Naive thymus-derived CD8-positive, alpha-beta T cell (primary cell): ENCODE data around the gene C11orf68. TPM values are rescaled to one million over a fixed set of nuclear protein-coding genes. Genes with fewer than 3 reads are reported as not detected.

Source experiments
- ATAC-seq, 2 donors: fragments of 150-1000 bp; cut with Tn5 transposase in 1 of 2; sonication (Bioruptor Pico), chemical (Tn5 transposase) in 1 of 2; 1 replicate in 1 of 2; 2 replicates in 1 of 2; pipeline ENCODE4 v1.10.0; 2021; ENCODE audit warnings: mild to moderate bottlenecking in 2 of 2, moderate library complexity in 2 of 2
- POLR2A ChIA-PET: fragments of 350-600 bp; sonication (Branson Sonifier 250); formaldehyde crosslinking; loops from one replicate; lab custom pipeline; 2021; ENCODE audit warnings: antibody characterized with exemption; lab: Charles Lee
- DNase-seq, 10 donors: peaks; one replicate each; pipeline versions ENCODE4 v3.0.0 to v3.0.0-alpha.2; 2020 to 2022
- H3K27ac Mint-ChIP-seq, 10 donors: one replicate each; pipeline ENCODE4 v1.8.0; 2020 to 2022; ENCODE audit warnings: mild to moderate bottlenecking in 10 of 10, mixed read lengths in 10 of 10, moderate library complexity in 4 of 10, inconsistent platforms in 1 of 10
- H3K27me3 Mint-ChIP-seq, 5 donors: one replicate each; pipeline ENCODE4 v1.8.0; 2021 to 2022; ENCODE audit warnings: mixed read lengths in 5 of 5
- H3K36me3 Mint-ChIP-seq, 3 donors: one replicate each; pipeline ENCODE4 v1.8.0; 2020 to 2022; ENCODE audit warnings: mixed read lengths in 3 of 3, mild to moderate bottlenecking in 2 of 3, inconsistent platforms in 1 of 3
- H3K4me1 Mint-ChIP-seq, 4 donors: one replicate each; pipeline ENCODE4 v1.8.0; 2021 to 2022; ENCODE audit warnings: mixed read lengths in 4 of 4
- H3K4me3 Mint-ChIP-seq, 10 donors: one replicate each; pipeline ENCODE4 v1.8.0; 2020 to 2022; ENCODE audit warnings: mild to moderate bottlenecking in 10 of 10, mixed read lengths in 10 of 10, moderate library complexity in 6 of 10, inconsistent platforms in 1 of 10
- H3K9me3 Mint-ChIP-seq, 9 donors: one replicate each; pipeline ENCODE4 v1.8.0; 2020 to 2022; ENCODE audit warnings: mixed read lengths in 9 of 9, mild to moderate bottlenecking in 3 of 9, inconsistent platforms in 1 of 9, moderate library complexity in 1 of 9
- polyA plus RNA-seq, 3 donors: library from polyadenylated mRNA; unstranded; fragments of 300-500 nt; fragmentation: Illumina TruSeq; gene quantifications; one replicate each; pipeline ENCODE4 v1.2.3, GENCODE V29; 2021
- total RNA-seq, 8 experiments: library from RNA in 2 of 8; stranded (reverse) in 2 of 8; gene quantifications; one replicate each; pipeline ENCODE4 v1.2.3 and lab custom pipeline; 2021 to 2026

The C11orf68 gene
- total and polyA plus RNA-seq, 5 experiments from 2014 or later, result 46.0 to 82.2 (median 57.8) TPM

- Mint-ChIP-seq H3K4me3 (no peak overlapping the region), H3K27me3 (no peaks in the 10 kb centered on the region), H3K36me3 (peaks cover 0 to 44% (median 2%) of the 10 kb centered on the region in 3 donors), H3K27ac (peak overlapping the region in 5 of 10 donors; percentile 14 to 77 (median 43)), H3K4me1 (peaks cover 18 to 47% (median 34%) of the 10 kb centered on the region in 4 donors), H3K9me3 (no peaks in the 10 kb centered on the region)
- POLR2A ChIA-PET, result interaction anchor here (0.5 to 15.0 kb wide), 5 partner anchors 7 to 129 kb away, joined by 4 to 405 read pairs (median 187); partner anchors contain the start of genes CCDC85B, CFL1, CTSW and FIBP
- peak in 4 of 10 donors; percentile 18 to 65 (median 32) for DNase-seq
- peak; percentile 40 to 44 for ATAC-seq
These were observed 51.4 kb downstream of the C11orf68 start for GRCh38 chr11:65867284-65868071.

Other genes starting within 250 kb of the C11orf68 start
- 100 to 1,000 TPM; 105 to 125 TPM for gene KAT5, start 206.8 kb downstream of the C11orf68 start, total RNA-seq
- gene KAT5, start 206.8 kb downstream of the C11orf68 start, polyA plus RNA-seq, result 10 to 100 TPM; 38.0 to 57.3 (median 54.0) TPM
- gene RNASEH2C, start 198.3 kb downstream of the C11orf68 start, total RNA-seq, result 10 to 100 TPM; 62.0 to 69.9 TPM
- gene RNASEH2C, start 198.3 kb downstream of the C11orf68 start, polyA plus RNA-seq, result 10 to 100 TPM; 73.4 to 99.0 (median 98.2) TPM
- gene AP5B1, start 138.1 kb downstream of the C11orf68 start, total RNA-seq, result 10 to 100 TPM; 25.5 to 25.8 TPM
- gene AP5B1, start 138.1 kb downstream of the C11orf68 start, polyA plus RNA-seq, result 10 to 100 TPM in 2 of 3 donors, 1 to 10 TPM in 1; 8.6 to 15.2 (median 10.2) TPM
- not detected for gene OVOL1, start 132.0 kb downstream of the C11orf68 start, total RNA-seq
- gene OVOL1, start 132.0 kb downstream of the C11orf68 start, polyA plus RNA-seq, result not detected
- gene SNX32, start 85.1 kb downstream of the C11orf68 start, total RNA-seq, result 1 to 10 TPM; 2.1 to 2.2 TPM
- gene SNX32, start 85.1 kb downstream of the C11orf68 start, polyA plus RNA-seq, result 1 to 10 TPM in 1 of 3 donors, under 1 TPM in 2; 0.39 to 1.5 (median 0.40) TPM
- gene CFL1, start 60.9 kb downstream of the C11orf68 start, total RNA-seq, result 100 to 1,000 TPM; 486 to 532 TPM
- gene CFL1, start 60.9 kb downstream of the C11orf68 start, polyA plus RNA-seq, result 1,000 to 10,000 TPM; 2,347 to 2,575 (median 2,358) TPM
- gene MUS81, start 58.6 kb downstream of the C11orf68 start, total RNA-seq, result 10 to 100 TPM; 91.9 to 97.8 TPM
- 10 to 100 TPM; 21.7 to 26.5 (median 24.5) TPM for gene MUS81, start 58.6 kb downstream of the C11orf68 start, polyA plus RNA-seq
- gene EFEMP2, start 46.3 kb downstream of the C11orf68 start, total RNA-seq, result 10 to 100 TPM; 15.2 to 16.9 TPM
- 1 to 10 TPM in 2 of 3 donors, not detected in 1; 1.8 to 2.5 TPM for gene EFEMP2, start 46.3 kb downstream of the C11orf68 start, polyA plus RNA-seq
- 10 to 100 TPM; 52.1 to 52.6 TPM for gene CTSW, start 39.2 kb downstream of the C11orf68 start, total RNA-seq
- gene CTSW, start 39.2 kb downstream of the C11orf68 start, polyA plus RNA-seq, result 100 to 1,000 TPM; 255 to 495 (median 475) TPM
- gene FIBP, start 30.6 kb downstream of the C11orf68 start, total RNA-seq, result 10 to 100 TPM; 33.0 to 35.6 TPM
- gene FIBP, start 30.6 kb downstream of the C11orf68 start, polyA plus RNA-seq, result 10 to 100 TPM; 74.9 to 97.6 (median 86.0) TPM
- gene CCDC85B, start 28.4 kb downstream of the C11orf68 start, total RNA-seq, result 10 to 100 TPM; 25.8 to 29.5 TPM
- gene CCDC85B, start 28.4 kb downstream of the C11orf68 start, polyA plus RNA-seq, result 10 to 100 TPM; 77.2 to 83.6 (median 83.0) TPM
- not detected for gene FOSL1, start 18.7 kb downstream of the C11orf68 start, total RNA-seq
- gene FOSL1, start 18.7 kb downstream of the C11orf68 start, polyA plus RNA-seq, result under 1 TPM in 2 of 3 donors, not detected in 1; 0.17 to 0.22 TPM
- gene DRAP1, start 364 bp upstream of the C11orf68 start, total RNA-seq, result 10 to 100 TPM; 73.1 to 75.8 TPM
- gene DRAP1, start 364 bp upstream of the C11orf68 start, polyA plus RNA-seq, result 100 to 1,000 TPM; 103 to 112 (median 110) TPM
- gene TSGA10IP, start 26.4 kb upstream of the C11orf68 start, total RNA-seq, result not detected
- gene TSGA10IP, start 26.4 kb upstream of the C11orf68 start, polyA plus RNA-seq, result not detected
- gene SART1, start 42.7 kb upstream of the C11orf68 start, total RNA-seq, result 10 to 100 TPM; 81.9 to 91.9 TPM
- gene SART1, start 42.7 kb upstream of the C11orf68 start, polyA plus RNA-seq, result 10 to 100 TPM; 16.2 to 57.3 (median 30.4) TPM
- gene EIF1AD, start 83.1 kb upstream of the C11orf68 start, total RNA-seq, result 10 to 100 TPM; 62.4 to 64.8 TPM
- gene EIF1AD, start 83.1 kb upstream of the C11orf68 start, polyA plus RNA-seq, result 10 to 100 TPM; 11.5 to 18.7 (median 14.3) TPM
- gene BANF1, start 83.4 kb upstream of the C11orf68 start, total RNA-seq, result 100 to 1,000 TPM in 1 of 2 experiments, 10 to 100 TPM in 1; 96.2 to 101 TPM
- gene BANF1, start 83.4 kb upstream of the C11orf68 start, polyA plus RNA-seq, result 100 to 1,000 TPM; 225 to 250 (median 241) TPM
- gene CST6, start 92.9 kb upstream of the C11orf68 start, total RNA-seq, result not detected
- gene CST6, start 92.9 kb upstream of the C11orf68 start, polyA plus RNA-seq, result not detected
- gene CATSPER1, start 107.4 kb upstream of the C11orf68 start, total RNA-seq, result not detected
- under 1 TPM in 1 of 3 donors, not detected in 2; 0.11 TPM for gene CATSPER1, start 107.4 kb upstream of the C11orf68 start, polyA plus RNA-seq
- gene GAL3ST3, start 130.1 kb upstream of the C11orf68 start, total RNA-seq, result not detected
- gene GAL3ST3, start 130.1 kb upstream of the C11orf68 start, polyA plus RNA-seq, result under 1 TPM in 1 of 3 donors, not detected in 2; 0.27 TPM
- 100 to 1,000 TPM; 184 to 197 TPM for gene SF3B2, start 133.3 kb upstream of the C11orf68 start, total RNA-seq
- gene SF3B2, start 133.3 kb upstream of the C11orf68 start, polyA plus RNA-seq, result 100 to 1,000 TPM in 1 of 3 donors, 10 to 100 TPM in 2; 70.3 to 115 (median 91.6) TPM
- 100 to 1,000 TPM; 312 to 317 TPM for gene PACS1, start 151.2 kb upstream of the C11orf68 start, total RNA-seq
- gene PACS1, start 151.2 kb upstream of the C11orf68 start, polyA plus RNA-seq, result 10 to 100 TPM; 35.9 to 98.8 (median 49.9) TPM